IgD-negative memory B cell (primary cell): ENCODE data around the gene HOXC6. TPM values are rescaled to one million over a fixed set of nuclear protein-coding genes. Genes with fewer than 3 reads are reported as not detected.
A peak's percentile ranks its signal among the peaks of the same experiment; 100 is the strongest.

Experiments
- H3K27ac Mint-ChIP-seq, 3 donors: one replicate each; pipeline ENCODE4 v1.8.0; 2020 to 2022; ENCODE audit warnings: mild to moderate bottlenecking in 3 of 3, mixed read lengths in 3 of 3, moderate library complexity in 1 of 3
- H3K27me3 Mint-ChIP-seq: one replicate; pipeline ENCODE4 v1.8.0; 2021; ENCODE audit warnings: mixed read lengths
- H3K36me3 Mint-ChIP-seq: one replicate; pipeline ENCODE4 v1.8.0; 2020; ENCODE audit warnings: mild to moderate bottlenecking, mixed read lengths
- H3K4me1 Mint-ChIP-seq, 3 donors: one replicate each; pipeline ENCODE4 v1.8.0; 2020 to 2022; ENCODE audit warnings: mixed read lengths in 3 of 3, mild to moderate bottlenecking in 1 of 3
- H3K4me3 Mint-ChIP-seq, 4 donors: one replicate each; pipeline ENCODE4 v1.8.0; 2020 to 2022; ENCODE audit warnings: mild to moderate bottlenecking in 4 of 4, mixed read lengths in 4 of 4, moderate library complexity in 3 of 4
- H3K9me3 Mint-ChIP-seq, 3 donors: one replicate each; pipeline ENCODE4 v1.8.0; 2020 to 2021; ENCODE audit warnings: mixed read lengths in 3 of 3, mild to moderate bottlenecking in 1 of 3
- polyA plus RNA-seq: library from polyadenylated mRNA; unstranded; fragments of 300-500 nt; fragmentation: Illumina TruSeq; gene quantifications from one replicate; pipeline ENCODE4 v1.2.3, GENCODE V29; 2021

The HOXC6 gene
- polyA plus RNA-seq, 1 donor from 2014 or later: not detected

- H3K36me3 Mint-ChIP-seq: no peaks in the 10 kb centered on the region
- H3K4me3 Mint-ChIP-seq: peak overlapping the region in 1 of 4 donors; percentile 62
- H3K27ac Mint-ChIP-seq: peak overlapping the region in 2 of 3 donors; percentile 20 to 93
- H3K9me3 Mint-ChIP-seq: peaks cover 0 to 7% (median 0%) of the 10 kb centered on the region in 3 donors
- peaks cover 15 to 22% (median 21%) of the 10 kb centered on the region in 3 donors for H3K4me1 Mint-ChIP-seq
- peaks cover 67% of the 10 kb centered on the region for H3K27me3 Mint-ChIP-seq
These were observed 3.2 kb downstream of the HOXC6 start for GRCh38 chr12:54031480-54031879.

GRCh38 chr12:54032086-54032619, 3.9 kb downstream of the HOXC6 start:
- Mint-ChIP-seq H3K27me3 (peaks cover 61% of the 10 kb centered on the region), H3K36me3 (no peaks in the 10 kb centered on the region), H3K27ac (peak overlapping the region; percentile 23 to 95 (median 93)), H3K4me1 (peaks cover 11 to 22% (median 16%) of the 10 kb centered on the region in 3 donors), H3K9me3 (peaks cover 0 to 7% (median 0%) of the 10 kb centered on the region in 3 donors), H3K4me3 (peak overlapping the region in 3 of 4 donors; percentile 62 to 90 (median 87))

- Mint-ChIP-seq H3K9me3 (peaks cover 0 to 7% (median 0%) of the 10 kb centered on the region in 3 donors), H3K4me3 (peak within 1 kb of the TSS; percentile 62 to 90 (median 81)), H3K27ac (peak within 1 kb of the TSS; percentile 23 to 95 (median 93)), H3K27me3 (peaks cover 62% of the 10 kb centered on the region), H3K36me3 (no peaks in the 10 kb centered on the region), H3K4me1 (peaks cover 11 to 22% (median 16%) of the 10 kb centered on the region in 3 donors)
These were observed 4.4 kb downstream of the HOXC6 start, which contains the start of gene HOXC5 for GRCh38 chr12:54032627-54033100. Gene HOXC5, plus strand, starts transcription at chr12:54033050. Its CDS starts 73 bp downstream, at chr12:54033123.

- no peaks in the 10 kb centered on the region for H3K36me3 Mint-ChIP-seq
- peaks cover 59% of the 10 kb centered on the region for H3K27me3 Mint-ChIP-seq
- H3K4me1 Mint-ChIP-seq: peaks cover 11 to 20% (median 14%) of the 10 kb centered on the region in 3 donors
- peak overlapping the region; percentile 62 to 90 (median 81) for H3K4me3 Mint-ChIP-seq
- peak overlapping the region; percentile 23 to 95 (median 93) for H3K27ac Mint-ChIP-seq
- H3K9me3 Mint-ChIP-seq: peaks cover 0 to 7% (median 0%) of the 10 kb centered on the region in 3 donors
These were observed 5.1 kb downstream of the HOXC6 start for GRCh38 chr12:54033106-54033979.

GRCh38 chr12:54033980-54034784, 5.9 kb downstream of the HOXC6 start:
- Mint-ChIP-seq H3K27me3 (peaks cover 63% of the 10 kb centered on the region), H3K4me3 (peak overlapping the region; percentile 61 to 89 (median 81)), H3K9me3 (peaks cover 0 to 4% (median 0%) of the 10 kb centered on the region in 3 donors), H3K36me3 (no peaks in the 10 kb centered on the region), H3K27ac (peak overlapping the region; percentile 86 to 93 (median 86)), H3K4me1 (peaks cover 8 to 15% (median 11%) of the 10 kb centered on the region in 3 donors)

GRCh38 chr12:54034785-54035310, 6.6 kb downstream of the HOXC6 start:
- Mint-ChIP-seq H3K36me3 (no peaks in the 10 kb centered on the region), H3K4me1 (peaks cover 5 to 15% (median 8%) of the 10 kb centered on the region in 3 donors), H3K27me3 (peaks cover 63% of the 10 kb centered on the region), H3K27ac (peak overlapping the region in 2 of 3 donors; percentile 40 to 86), H3K4me3 (peak overlapping the region; percentile 66 to 84 (median 75)), H3K9me3 (peaks cover 0 to 2% (median 0%) of the 10 kb centered on the region in 3 donors)

- peaks cover 0 to 2% (median 0%) of the 10 kb centered on the region in 3 donors for H3K9me3 Mint-ChIP-seq
- peaks cover 3 to 15% (median 5%) of the 10 kb centered on the region in 3 donors for H3K4me1 Mint-ChIP-seq
- H3K4me3 Mint-ChIP-seq: peak overlapping the region in 2 of 4 donors; percentile 74 to 76
- H3K36me3 Mint-ChIP-seq: no peaks in the 10 kb centered on the region
- H3K27ac Mint-ChIP-seq: peak overlapping the region in 2 of 3 donors; percentile 71 to 86
- H3K27me3 Mint-ChIP-seq: peaks cover 65% of the 10 kb centered on the region
These were observed 7.5 kb downstream of the HOXC6 start for GRCh38 chr12:54035568-54036264.

GRCh38 chr12:54036620-54037359, 8.6 kb downstream of the HOXC6 start:
- H3K36me3 Mint-ChIP-seq: no peaks in the 10 kb centered on the region
- peaks cover 60% of the 10 kb centered on the region for H3K27me3 Mint-ChIP-seq
- H3K4me3 Mint-ChIP-seq: no peak overlapping the region
- peaks cover 0 to 2% (median 0%) of the 10 kb centered on the region in 3 donors for H3K9me3 Mint-ChIP-seq
- peak overlapping the region in 1 of 3 donors; percentile 58 for H3K27ac Mint-ChIP-seq
- peaks cover 3 to 15% (median 5%) of the 10 kb centered on the region in 3 donors for H3K4me1 Mint-ChIP-seq

GRCh38 chr12:54037360-54038283, 9.4 kb downstream of the HOXC6 start:
- Mint-ChIP-seq H3K27ac (peak overlapping the region in 1 of 3 donors; percentile 34), H3K4me3 (no peak overlapping the region), H3K27me3 (peaks cover 58% of the 10 kb centered on the region), H3K4me1 (peaks cover 1 to 11% (median 5%) of the 10 kb centered on the region in 3 donors), H3K9me3 (peaks cover 0 to 1% (median 0%) of the 10 kb centered on the region in 3 donors), H3K36me3 (no peaks in the 10 kb centered on the region)

GRCh38 chr12:54038284-54038870, 10.1 kb downstream of the HOXC6 start:
- no peak overlapping the region for H3K4me3 Mint-ChIP-seq
- H3K27ac Mint-ChIP-seq: peak overlapping the region in 1 of 3 donors; percentile 34
- H3K36me3 Mint-ChIP-seq: no peaks in the 10 kb centered on the region
- no peaks in the 10 kb centered on the region for H3K9me3 Mint-ChIP-seq
- H3K4me1 Mint-ChIP-seq: peaks cover 0 to 7% (median 5%) of the 10 kb centered on the region in 3 donors
- peaks cover 61% of the 10 kb centered on the region for H3K27me3 Mint-ChIP-seq

GRCh38 chr12:54038871-54039414, 10.7 kb downstream of the HOXC6 start:
- H3K27ac Mint-ChIP-seq: peak overlapping the region in 1 of 3 donors; percentile 34
- no peak overlapping the region for H3K4me3 Mint-ChIP-seq
- H3K9me3 Mint-ChIP-seq: no peaks in the 10 kb centered on the region
- peaks cover 0 to 4% (median 3%) of the 10 kb centered on the region in 3 donors for H3K4me1 Mint-ChIP-seq
- peaks cover 59% of the 10 kb centered on the region for H3K27me3 Mint-ChIP-seq
- H3K36me3 Mint-ChIP-seq: peaks cover 2% of the 10 kb centered on the region
